Stimulated activated CD4-positive, alpha-beta T cell treated with anti-CD3 and anti-CD28 coated beads, Interleukin-2, amount 100 ng/mL, for 48 hours (primary cell): ENCODE measurements around the gene CREBBP.

Experiments
- DNase-seq, 2 donors: peaks; one replicate each; pipeline ENCODE4 v3.0.0-alpha.2; 2020

The CREBBP gene

GRCh38 chr16:3879258-3879886 lies 1.1 kb downstream of the CREBBP start:
- peak in 1 of 2 donors; percentile 16 for DNase-seq

DNA sequence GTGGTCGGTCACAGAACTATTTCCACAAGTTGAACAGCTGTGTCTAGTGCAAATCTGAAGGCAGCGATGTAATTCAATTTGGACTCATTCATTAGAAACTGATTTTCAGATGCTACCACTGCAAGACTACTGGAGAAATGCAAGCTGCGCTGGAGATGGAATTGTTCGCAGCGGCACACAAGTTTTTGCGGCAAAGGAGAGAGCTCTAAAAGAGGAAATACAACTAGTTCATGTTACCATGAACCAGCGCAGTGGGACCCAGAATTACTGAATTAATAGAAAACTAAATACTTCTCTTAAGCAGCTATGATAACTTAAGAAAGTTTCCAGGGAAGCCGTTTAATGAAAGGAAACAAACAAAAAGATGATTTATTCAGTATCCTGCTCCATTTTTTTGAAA lies 1.9 kb downstream of the CREBBP start:
- no peak for DNase-seq

GRCh38 chr16:3876695-3877094 lies 3.8 kb downstream of the CREBBP start:
- no peak for DNase-seq

GRCh38 chr16:3876160-3876559 lies 4.4 kb downstream of the CREBBP start:
- DNase-seq, result no peak

DNA sequence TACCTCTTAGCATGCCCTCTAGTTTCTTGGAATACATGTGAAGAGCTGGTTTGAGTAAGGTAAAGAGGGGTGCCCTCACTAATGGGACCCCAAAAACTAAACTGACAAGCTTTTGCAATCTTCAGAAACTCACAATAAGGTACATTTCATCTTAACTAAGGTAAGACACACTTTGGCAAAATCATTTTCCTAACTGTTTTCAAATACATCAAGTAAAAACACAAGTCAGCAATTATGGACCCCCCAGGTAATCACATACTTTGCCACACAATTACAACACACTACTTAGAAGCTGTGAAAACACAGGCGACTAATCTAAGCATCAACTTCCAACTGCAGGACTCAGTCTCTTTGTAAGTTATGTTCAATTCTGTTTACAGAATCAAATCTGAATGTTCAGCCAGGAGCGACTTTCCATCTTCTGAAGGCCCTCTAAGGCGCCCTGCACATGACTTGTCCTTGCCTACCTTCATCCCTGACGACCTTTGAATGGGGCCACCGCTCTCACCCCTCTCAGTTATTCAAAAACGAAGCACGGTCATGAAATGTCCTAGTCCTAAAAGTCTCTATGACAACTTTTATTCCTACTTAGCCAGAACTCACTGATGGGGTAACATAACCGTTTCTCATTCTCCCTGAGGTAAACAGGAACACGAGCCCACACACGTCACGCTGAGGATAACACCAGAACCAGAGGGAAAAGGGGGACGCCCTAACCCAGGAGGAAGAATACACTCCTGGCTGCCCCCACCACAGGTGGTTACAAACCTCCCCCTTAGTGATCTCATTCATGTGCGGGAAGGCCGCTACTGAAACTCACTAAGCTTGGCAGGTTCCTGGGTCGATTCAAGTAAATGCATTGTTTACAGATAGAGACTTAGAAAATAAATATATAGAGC lies 5.5 kb downstream of the CREBBP start:
- no peak for DNase-seq

DNA sequence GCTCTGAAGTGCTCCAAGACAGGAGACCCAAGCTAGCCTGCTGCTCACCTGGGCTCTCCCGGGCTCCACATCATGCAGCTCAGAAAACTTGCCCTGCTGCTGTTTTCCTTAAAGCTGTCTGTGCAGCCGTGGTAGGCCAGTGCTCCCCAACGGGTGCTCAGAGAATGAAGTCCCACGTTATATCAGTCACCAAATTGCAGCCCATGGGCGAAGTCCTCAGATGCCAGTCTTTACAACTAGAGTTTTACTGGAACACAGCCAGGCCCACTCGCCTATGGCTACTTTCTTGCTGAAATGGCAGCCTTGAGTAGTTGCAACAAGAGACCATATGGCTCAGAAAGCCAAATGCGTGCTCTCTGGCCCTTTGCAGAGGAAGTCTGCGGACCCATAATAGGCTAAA lies 6.3 kb downstream of the CREBBP start:
- no peak for DNase-seq

DNA sequence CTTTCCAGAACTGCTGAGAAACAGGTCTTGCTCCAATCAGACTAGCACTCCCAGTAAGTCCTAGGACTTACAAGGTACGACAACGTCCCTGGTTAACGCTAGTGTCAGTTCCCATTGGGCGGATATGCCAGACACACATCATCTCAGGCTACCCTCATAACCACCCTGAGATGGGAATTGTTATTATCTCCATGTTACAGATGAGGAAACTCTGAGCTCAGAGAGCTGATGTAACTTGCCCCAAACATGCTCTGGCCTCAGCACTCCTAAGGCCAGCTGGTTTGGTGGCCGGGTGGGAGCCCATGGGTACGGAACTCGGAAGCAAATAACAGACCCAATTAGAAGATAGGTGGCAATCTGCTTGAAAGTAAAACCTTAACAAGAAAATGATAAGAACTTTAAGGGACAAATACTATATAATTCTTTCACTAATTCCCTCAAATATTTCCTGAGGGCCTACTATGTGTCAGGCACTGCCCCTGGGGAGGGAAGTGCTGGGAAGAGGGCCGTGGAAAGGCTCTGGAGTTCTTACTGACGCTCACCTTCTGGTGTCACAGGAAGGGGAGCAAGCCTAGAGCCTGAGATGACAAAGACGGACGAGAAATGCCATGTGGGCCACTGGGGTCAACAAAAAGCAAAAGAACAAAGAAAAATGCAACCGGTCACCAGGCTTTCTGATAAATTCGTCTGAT lies 6.9 kb downstream of the CREBBP start:
- no peak for DNase-seq

GRCh38 chr16:3872216-3872895 lies 8.2 kb downstream of the CREBBP start:
- DNase-seq, result no peak

DNA sequence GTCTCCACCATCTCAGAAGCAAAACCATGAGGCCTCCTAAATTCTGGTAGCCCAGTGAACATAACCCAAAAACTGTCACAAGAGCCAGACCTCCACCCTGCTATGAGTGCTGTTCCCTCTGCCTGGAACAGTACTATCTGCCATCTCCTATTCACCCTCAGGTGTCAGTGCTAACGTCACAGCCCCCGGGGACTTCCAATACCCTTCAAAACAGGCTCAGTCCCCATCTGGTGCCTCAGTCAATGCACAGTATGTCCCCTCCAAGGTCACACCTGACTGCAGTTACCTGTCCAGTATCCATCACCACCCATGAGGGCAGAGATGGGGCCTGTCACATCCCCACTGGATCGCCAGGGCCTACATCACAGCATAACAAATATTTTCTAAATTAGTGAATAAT lies 11.5 kb downstream of the CREBBP start:
- DNase-seq, result no peak

GRCh38 chr16:3868556-3868955 lies 12.0 kb downstream of the CREBBP start:
- no peak for DNase-seq

- DNase-seq, result no peak
Measured at GRCh38 chr16:3866703-3867431, 13.6 kb downstream of the CREBBP start.

DNA sequence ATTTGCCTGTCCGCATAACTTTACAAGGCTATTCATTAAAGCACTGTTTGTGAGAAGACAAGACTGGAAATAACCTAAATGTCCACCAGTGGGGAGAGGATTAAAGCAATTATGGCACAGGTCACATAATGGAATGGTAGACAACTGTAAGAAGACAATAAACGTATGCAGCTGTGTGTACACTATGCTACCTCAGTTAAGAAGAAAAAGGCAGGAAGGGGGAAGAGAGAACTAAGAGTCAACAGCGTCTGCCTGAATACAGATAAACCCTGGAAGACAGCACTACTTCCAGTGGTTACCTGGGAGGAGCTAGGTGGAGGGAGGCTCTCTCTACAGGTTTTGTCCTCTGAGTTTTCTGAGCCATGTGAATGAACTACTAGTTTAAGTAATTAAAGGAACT lies 15.3 kb downstream of the CREBBP start:
- DNase-seq, result no peak

DNA sequence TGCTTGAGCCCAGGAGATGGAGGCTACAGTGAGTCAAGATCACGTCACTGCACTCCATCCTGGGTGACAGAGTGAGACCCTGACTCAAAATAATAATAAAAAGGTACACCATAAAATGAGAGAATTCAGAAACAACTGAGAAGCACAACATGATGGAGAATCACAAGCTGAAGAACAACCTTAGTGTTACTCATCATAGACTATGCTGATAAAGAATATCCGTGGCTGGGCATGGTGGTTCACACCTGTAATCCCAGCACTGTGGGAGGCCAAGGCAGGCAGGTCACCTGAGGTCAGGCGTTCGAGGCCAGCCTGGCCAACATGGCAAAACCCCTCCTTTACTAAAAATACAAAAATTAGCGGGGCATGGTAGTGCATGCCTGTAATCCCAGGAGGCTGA lies 16.0 kb downstream of the CREBBP start:
- DNase-seq, result no peak

- DNase-seq, result no peak
Measured at GRCh38 chr16:3863587-3863986, 16.9 kb downstream of the CREBBP start.

- no peak for DNase-seq
Measured at GRCh38 chr16:3861808-3862451, 18.6 kb downstream of the CREBBP start.

DNA sequence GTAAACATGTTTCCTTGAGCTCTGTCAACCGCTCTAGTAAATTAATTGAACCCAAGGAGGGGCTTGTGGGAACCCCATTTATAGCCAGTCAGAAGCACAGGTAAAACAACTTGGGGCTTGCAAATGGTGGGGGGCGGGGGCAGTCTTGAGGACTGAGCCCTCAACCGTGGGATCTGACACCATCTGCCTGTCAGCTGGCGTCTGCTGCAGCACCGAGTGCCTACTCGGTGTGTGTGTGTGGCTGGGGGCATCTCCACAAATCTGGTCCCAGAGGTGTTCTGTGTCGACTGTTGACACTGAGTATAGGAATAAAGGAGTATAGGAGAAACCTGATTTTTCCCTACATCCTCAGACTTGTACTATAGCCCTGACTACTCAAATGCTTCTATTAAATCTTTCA lies 20.6 kb downstream of the CREBBP start:
- DNase-seq, result no peak

DNA sequence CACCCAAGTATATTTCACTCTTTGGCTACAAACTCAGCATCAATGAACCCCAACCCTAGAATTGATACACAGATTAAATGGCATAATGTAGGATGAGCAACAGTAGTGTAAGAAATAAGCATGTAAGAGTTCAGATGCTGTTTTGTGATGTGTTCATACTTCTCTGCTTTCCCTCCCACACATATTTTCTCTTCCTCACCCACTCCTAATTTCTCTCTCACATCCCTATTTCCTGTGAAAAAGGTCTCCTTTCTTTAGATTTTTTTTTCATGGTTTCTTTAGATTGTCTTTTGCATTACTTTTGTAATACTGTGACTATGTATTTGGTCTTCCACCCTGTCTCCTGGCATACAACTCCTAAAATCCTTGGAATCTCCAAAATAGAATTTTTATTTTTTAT lies 21.7 kb downstream of the CREBBP start:
- DNase-seq, result no peak

DNA sequence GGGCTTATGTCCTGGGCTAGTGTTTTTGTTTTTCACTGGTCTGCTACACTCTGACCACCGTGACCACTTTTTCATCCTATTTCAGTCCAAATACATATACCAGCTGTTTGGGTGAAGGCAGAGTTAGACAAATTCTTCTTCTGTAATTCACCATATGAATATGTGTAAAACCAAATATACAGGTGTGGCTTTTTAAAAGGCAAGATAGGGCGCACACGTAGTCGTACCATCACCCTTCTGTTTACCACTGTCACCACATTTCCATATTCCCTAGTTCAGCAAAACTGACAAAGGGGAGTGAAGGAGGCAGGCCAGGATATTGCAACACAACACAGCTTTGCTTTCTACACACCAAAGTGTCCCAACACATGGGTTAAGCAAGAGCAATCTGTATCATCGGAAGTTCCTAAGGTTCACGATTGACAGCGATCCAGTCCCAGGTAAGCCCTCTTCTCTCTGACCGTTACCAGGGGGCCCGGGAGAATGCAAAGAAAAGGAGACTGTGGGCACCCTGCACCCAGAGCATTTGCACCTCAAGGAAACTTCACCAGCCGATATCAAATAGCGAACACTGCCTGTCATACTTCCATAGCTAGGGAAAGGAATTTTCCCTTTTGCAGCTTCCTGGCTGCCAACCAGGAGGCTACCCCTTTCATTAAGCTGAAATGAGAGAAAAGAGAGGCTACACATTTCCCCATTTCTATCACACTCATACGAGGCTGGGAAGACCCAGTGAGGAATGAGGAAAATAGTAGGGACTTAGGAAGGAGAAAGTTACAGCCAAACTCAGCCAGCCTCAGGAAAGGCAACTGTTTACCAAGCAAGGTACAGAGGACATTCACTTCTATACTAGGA lies 23.1 kb downstream of the CREBBP start:
- no peak for DNase-seq

DNA sequence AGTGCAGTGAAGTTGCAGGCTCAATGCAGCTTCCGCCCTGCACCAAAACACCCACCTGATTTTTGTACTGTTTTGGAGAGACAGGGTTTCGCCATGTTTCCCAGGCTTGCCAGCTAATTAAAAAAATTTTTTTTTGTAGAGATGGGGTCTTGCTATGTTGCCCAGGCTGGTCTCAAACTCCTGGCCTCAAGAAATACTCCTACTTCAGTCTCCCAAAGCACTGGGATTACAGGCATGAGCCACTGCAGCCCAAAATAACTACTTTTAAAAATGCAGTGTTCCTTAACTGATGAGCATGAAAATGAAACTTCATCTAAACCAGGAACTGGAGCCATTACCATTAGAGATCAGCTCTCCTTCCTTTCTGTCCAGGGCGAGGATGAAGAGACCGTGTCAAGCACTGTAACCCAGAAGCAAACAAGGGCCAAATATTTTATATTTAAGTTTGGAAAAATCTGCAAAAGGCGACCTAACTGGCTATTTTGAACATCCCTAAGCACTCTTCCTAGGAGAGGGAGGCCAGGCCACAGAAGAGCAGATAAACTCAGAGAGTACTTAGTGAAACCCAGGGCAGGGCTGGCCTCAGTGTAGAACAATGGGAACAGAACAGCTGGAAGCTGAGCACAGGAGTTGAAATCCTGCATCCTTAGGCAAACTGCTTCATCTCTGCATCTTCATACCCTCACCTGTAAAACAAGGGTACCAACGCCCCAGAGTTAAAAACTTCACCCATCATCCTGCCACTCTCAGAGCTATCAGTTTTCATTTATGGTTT lies 24.0 kb downstream of the CREBBP start:
- no peak for DNase-seq
